Measurements from ENCODE around the gene TMEM140. TPM values are rescaled to one million over a fixed set of nuclear protein-coding genes. Genes with fewer than 3 reads are reported as not detected.

TMEM140 gene
- total and polyA plus RNA-seq, 2 experiments from 2014 or later = 1.6 to 6.1 TPM

GRCh38 chr7:135195156-135195555 lies 47.3 kb downstream of the TMEM140 start:
- 0 out of 2 replicates have a peak, but pooled peaks cover 4% of the 10 kb centered on the region for H3K36me3 ChIP-seq (ENCODE audit: low read depth)
- in situ Hi-C loops (cut with MboI) = loop anchor here (25.0 kb wide), 1 partner anchor 533 kb away; no protein-coding TSS in a partner anchor

GRCh38 chr7:135195968-135196629 lies 48.2 kb downstream of the TMEM140 start:
- no peak for TF ChIP-seq EZH2 (IDR thresholded peaks at IDR 0.05; ENCODE audit: insufficient read depth, poor library complexity, severe bottlenecking)
- TF ChIP-seq EZH2phosphoT487 (IDR thresholded peaks at IDR 0.05; ENCODE audit: insufficient read depth, low read depth) = no peak
- no peaks in the 10 kb centered on the region for H3K9me3 ChIP-seq (ENCODE audit: low read depth)
- in situ Hi-C loops (cut with MboI) = loop anchor here (25.0 kb wide), 1 partner anchor 534 kb away; no protein-coding TSS in a partner anchor
- no peaks in the 10 kb centered on the region for H3K9me2 ChIP-seq (ENCODE audit: insufficient read depth)
- H3F3A ChIP-seq (ENCODE audit: insufficient read depth) = no peaks in the 10 kb centered on the region
- H2AFZ ChIP-seq = no peak overlapping the region
- no peaks in the 10 kb centered on the region for H4K20me1 ChIP-seq (ENCODE audit: insufficient read depth)
- H3K4me2 ChIP-seq (ENCODE audit: unreplicated experiment) = no peak overlapping the region
- peaks cover 14% of the 10 kb centered on the region; the same call in 1 of the 2 replicates for H3K4me1 ChIP-seq (ENCODE audit: insufficient read depth)
- H3K27me3 ChIP-seq (replicated peaks; ENCODE audit: insufficient read depth) = no peaks in the 10 kb centered on the region
- no peak overlapping the region for H3K27ac ChIP-seq
- H3K79me2 ChIP-seq (ENCODE audit: insufficient read depth) = no peaks in the 10 kb centered on the region
- no peak overlapping the region for H3K4me3 ChIP-seq
- no peak overlapping the region for H3K9ac ChIP-seq
- no peaks in the 10 kb centered on the region for H3K36me3 ChIP-seq (ENCODE audit: low read depth)
- no peak for DNase-seq
- WGBS, 2 experiments (ENCODE audit: low coverage in 1 of 2, low lambda C conversion rate in 2 of 2, missing lambda C conversion rate in 2 of 2) = 90 to 93% methylated on average over 13 to 14 of the region's 14 CpGs

More at GRCh38 chr7:135195156-135195555, 47.3 kb downstream of the TMEM140 start:
- no peak overlapping the region for H3K4me3 ChIP-seq
- 89% methylated on average over 4 of the region's 4 CpGs for WGBS, 2 experiments (ENCODE audit: low coverage in 1 of 2, low lambda C conversion rate in 2 of 2, missing lambda C conversion rate in 2 of 2)
- H3K27ac ChIP-seq = no peak overlapping the region
- H3K9ac ChIP-seq = no peak overlapping the region
- no peaks in the 10 kb centered on the region for H3F3A ChIP-seq (ENCODE audit: insufficient read depth)
- no peak overlapping the region for H2AFZ ChIP-seq
- TF ChIP-seq EZH2phosphoT487 (IDR thresholded peaks at IDR 0.05; ENCODE audit: insufficient read depth, low read depth) (no peak), EZH2 (IDR thresholded peaks at IDR 0.05; ENCODE audit: insufficient read depth, poor library complexity, severe bottlenecking) (no peak)
- no peaks in the 10 kb centered on the region for H4K20me1 ChIP-seq (ENCODE audit: insufficient read depth)
- no peak for DNase-seq
- peaks cover 14% of the 10 kb centered on the region; the same call in 1 of the 2 replicates for H3K4me1 ChIP-seq (ENCODE audit: insufficient read depth)
- no peak overlapping the region for H3K4me2 ChIP-seq (ENCODE audit: unreplicated experiment)
- H3K27me3 ChIP-seq (replicated peaks; ENCODE audit: insufficient read depth) = no peaks in the 10 kb centered on the region
- H3K9me2 ChIP-seq (ENCODE audit: insufficient read depth) = no peaks in the 10 kb centered on the region
- H3K79me2 ChIP-seq (ENCODE audit: insufficient read depth) = no peaks in the 10 kb centered on the region
- no peaks in the 10 kb centered on the region for H3K9me3 ChIP-seq (ENCODE audit: low read depth)

- H3K27me3 ChIP-seq (replicated peaks; ENCODE audit: insufficient read depth) = no peaks in the 10 kb centered on the region
- in situ Hi-C loops (cut with MboI) = loop anchor here (25.0 kb wide), 1 partner anchor 535 kb away; no protein-coding TSS in a partner anchor
- 0 out of 2 replicates have a peak, but pooled peaks cover 6% of the 10 kb centered on the region for H3K36me3 ChIP-seq (ENCODE audit: low read depth)
- DNase-seq = no peak
- no peaks in the 10 kb centered on the region for H3K9me2 ChIP-seq (ENCODE audit: insufficient read depth)
- 67 to 78% methylated on average over 2 of the region's 2 CpGs for WGBS, 2 experiments (ENCODE audit: low coverage in 1 of 2, low lambda C conversion rate in 2 of 2, missing lambda C conversion rate in 2 of 2)
- H3K4me1 ChIP-seq (ENCODE audit: insufficient read depth) = peaks cover 14% of the 10 kb centered on the region; the same call in 1 of the 2 replicates
- H3K27ac ChIP-seq = no peak overlapping the region
- no peaks in the 10 kb centered on the region for H3F3A ChIP-seq (ENCODE audit: insufficient read depth)
- H3K9ac ChIP-seq = no peak overlapping the region
- no peak overlapping the region for H2AFZ ChIP-seq
- TF ChIP-seq EZH2phosphoT487 (IDR thresholded peaks at IDR 0.05; ENCODE audit: insufficient read depth, low read depth) (no peak), EZH2 (IDR thresholded peaks at IDR 0.05; ENCODE audit: insufficient read depth, poor library complexity, severe bottlenecking) (no peak)
- no peak overlapping the region for H3K4me3 ChIP-seq
- no peaks in the 10 kb centered on the region for H3K79me2 ChIP-seq (ENCODE audit: insufficient read depth)
- no peaks in the 10 kb centered on the region for H3K9me3 ChIP-seq (ENCODE audit: low read depth)
- H4K20me1 ChIP-seq (ENCODE audit: insufficient read depth) = no peaks in the 10 kb centered on the region
- H3K4me2 ChIP-seq (ENCODE audit: unreplicated experiment) = no peak overlapping the region
These were observed 49.5 kb downstream of the TMEM140 start for GRCh38 chr7:135197343-135197742.

- Histone ChIP-seq H3K79me2 (ENCODE audit: insufficient read depth) (no peaks in the 10 kb centered on the region), H3K4me1 (ENCODE audit: insufficient read depth) (peaks cover 13% of the 10 kb centered on the region; the same call in 1 of the 2 replicates), H3K9me2 (ENCODE audit: insufficient read depth) (no peaks in the 10 kb centered on the region), H3K9ac (no peak overlapping the region), H3K36me3 (ENCODE audit: low read depth) (0 out of 2 replicates have a peak, but pooled peaks cover 6% of the 10 kb centered on the region), H3F3A (ENCODE audit: insufficient read depth) (no peaks in the 10 kb centered on the region), H3K9me3 (ENCODE audit: low read depth) (no peaks in the 10 kb centered on the region), H3K4me2 (ENCODE audit: unreplicated experiment) (no peak overlapping the region), H2AFZ (no peak overlapping the region), H4K20me1 (ENCODE audit: insufficient read depth) (no peaks in the 10 kb centered on the region), H3K27me3 (replicated peaks; ENCODE audit: insufficient read depth) (no peaks in the 10 kb centered on the region), H3K4me3 (no peak overlapping the region), H3K27ac (no peak overlapping the region)
- TF ChIP-seq EZH2 (IDR thresholded peaks at IDR 0.05; ENCODE audit: insufficient read depth, poor library complexity, severe bottlenecking) (no peak), EZH2phosphoT487 (IDR thresholded peaks at IDR 0.05; ENCODE audit: insufficient read depth, low read depth) (no peak)
- peak; percentile 61 for DNase-seq
- in situ Hi-C loops (cut with MboI) = loop anchor here (25.0 kb wide), 1 partner anchor 536 kb away; no protein-coding TSS in a partner anchor
- WGBS, 2 experiments (ENCODE audit: low coverage in 1 of 2, low lambda C conversion rate in 2 of 2, missing lambda C conversion rate in 2 of 2) = 90 to 92% methylated on average over 15 of the region's 15 CpGs
These were observed 50.2 kb downstream of the TMEM140 start for GRCh38 chr7:135197906-135198655.

All from GM23248 (cell line).